ENCODE data around the gene PRR5L. TPM values are rescaled to one million over a fixed set of nuclear protein-coding genes. Genes with fewer than 3 reads are reported as not detected.

Gene PRR5L
- total and polyA plus RNA-seq, 2 experiments from 2014 or later = 3.1 to 8.9 TPM

DNA sequence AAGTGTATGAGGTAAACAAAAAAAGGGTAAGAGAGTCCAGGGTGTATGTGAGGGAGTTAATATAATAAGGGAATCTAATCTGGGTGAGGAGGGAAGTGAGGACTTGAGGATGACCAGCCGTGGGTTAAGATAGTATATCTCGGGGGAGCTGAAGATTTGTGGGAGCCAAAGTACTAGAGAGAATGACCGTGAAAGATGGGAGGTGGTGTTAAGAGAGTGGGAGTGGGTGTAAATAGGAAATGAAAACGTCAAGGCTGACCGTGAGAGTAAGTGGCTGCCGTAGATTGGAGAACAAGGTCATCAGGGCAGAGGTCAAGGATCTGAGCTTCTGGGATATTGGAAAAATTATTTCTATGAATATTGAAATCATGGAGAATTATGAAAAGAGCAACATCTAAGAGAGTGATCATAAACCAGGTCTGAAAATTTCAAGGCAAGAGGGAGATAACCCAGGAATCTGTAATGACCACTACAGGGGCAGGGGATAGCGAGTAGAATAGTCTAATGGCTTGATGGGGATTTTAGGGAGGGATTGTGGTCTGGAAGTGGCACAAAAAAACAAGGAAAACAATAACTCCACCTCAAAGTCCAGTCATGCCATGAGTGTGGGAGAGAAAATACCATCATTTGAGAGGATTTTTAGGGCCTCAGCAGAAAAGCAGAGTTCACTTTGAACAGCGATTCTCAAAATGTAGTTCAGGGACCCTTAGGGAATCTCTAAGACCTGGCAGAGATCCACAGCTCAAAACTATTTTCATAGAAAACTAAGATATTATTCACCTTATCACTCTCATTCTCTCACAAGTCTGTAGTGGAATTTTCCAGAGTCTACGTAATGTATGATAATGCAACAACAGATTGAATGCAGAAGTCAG lies 72.0 kb downstream of the PRR5L start:
- no peaks in the 10 kb centered on the region for H3K79me2 ChIP-seq (replicated peaks; ENCODE audit: insufficient read depth)
- TF ChIP-seq, protein P1, sequence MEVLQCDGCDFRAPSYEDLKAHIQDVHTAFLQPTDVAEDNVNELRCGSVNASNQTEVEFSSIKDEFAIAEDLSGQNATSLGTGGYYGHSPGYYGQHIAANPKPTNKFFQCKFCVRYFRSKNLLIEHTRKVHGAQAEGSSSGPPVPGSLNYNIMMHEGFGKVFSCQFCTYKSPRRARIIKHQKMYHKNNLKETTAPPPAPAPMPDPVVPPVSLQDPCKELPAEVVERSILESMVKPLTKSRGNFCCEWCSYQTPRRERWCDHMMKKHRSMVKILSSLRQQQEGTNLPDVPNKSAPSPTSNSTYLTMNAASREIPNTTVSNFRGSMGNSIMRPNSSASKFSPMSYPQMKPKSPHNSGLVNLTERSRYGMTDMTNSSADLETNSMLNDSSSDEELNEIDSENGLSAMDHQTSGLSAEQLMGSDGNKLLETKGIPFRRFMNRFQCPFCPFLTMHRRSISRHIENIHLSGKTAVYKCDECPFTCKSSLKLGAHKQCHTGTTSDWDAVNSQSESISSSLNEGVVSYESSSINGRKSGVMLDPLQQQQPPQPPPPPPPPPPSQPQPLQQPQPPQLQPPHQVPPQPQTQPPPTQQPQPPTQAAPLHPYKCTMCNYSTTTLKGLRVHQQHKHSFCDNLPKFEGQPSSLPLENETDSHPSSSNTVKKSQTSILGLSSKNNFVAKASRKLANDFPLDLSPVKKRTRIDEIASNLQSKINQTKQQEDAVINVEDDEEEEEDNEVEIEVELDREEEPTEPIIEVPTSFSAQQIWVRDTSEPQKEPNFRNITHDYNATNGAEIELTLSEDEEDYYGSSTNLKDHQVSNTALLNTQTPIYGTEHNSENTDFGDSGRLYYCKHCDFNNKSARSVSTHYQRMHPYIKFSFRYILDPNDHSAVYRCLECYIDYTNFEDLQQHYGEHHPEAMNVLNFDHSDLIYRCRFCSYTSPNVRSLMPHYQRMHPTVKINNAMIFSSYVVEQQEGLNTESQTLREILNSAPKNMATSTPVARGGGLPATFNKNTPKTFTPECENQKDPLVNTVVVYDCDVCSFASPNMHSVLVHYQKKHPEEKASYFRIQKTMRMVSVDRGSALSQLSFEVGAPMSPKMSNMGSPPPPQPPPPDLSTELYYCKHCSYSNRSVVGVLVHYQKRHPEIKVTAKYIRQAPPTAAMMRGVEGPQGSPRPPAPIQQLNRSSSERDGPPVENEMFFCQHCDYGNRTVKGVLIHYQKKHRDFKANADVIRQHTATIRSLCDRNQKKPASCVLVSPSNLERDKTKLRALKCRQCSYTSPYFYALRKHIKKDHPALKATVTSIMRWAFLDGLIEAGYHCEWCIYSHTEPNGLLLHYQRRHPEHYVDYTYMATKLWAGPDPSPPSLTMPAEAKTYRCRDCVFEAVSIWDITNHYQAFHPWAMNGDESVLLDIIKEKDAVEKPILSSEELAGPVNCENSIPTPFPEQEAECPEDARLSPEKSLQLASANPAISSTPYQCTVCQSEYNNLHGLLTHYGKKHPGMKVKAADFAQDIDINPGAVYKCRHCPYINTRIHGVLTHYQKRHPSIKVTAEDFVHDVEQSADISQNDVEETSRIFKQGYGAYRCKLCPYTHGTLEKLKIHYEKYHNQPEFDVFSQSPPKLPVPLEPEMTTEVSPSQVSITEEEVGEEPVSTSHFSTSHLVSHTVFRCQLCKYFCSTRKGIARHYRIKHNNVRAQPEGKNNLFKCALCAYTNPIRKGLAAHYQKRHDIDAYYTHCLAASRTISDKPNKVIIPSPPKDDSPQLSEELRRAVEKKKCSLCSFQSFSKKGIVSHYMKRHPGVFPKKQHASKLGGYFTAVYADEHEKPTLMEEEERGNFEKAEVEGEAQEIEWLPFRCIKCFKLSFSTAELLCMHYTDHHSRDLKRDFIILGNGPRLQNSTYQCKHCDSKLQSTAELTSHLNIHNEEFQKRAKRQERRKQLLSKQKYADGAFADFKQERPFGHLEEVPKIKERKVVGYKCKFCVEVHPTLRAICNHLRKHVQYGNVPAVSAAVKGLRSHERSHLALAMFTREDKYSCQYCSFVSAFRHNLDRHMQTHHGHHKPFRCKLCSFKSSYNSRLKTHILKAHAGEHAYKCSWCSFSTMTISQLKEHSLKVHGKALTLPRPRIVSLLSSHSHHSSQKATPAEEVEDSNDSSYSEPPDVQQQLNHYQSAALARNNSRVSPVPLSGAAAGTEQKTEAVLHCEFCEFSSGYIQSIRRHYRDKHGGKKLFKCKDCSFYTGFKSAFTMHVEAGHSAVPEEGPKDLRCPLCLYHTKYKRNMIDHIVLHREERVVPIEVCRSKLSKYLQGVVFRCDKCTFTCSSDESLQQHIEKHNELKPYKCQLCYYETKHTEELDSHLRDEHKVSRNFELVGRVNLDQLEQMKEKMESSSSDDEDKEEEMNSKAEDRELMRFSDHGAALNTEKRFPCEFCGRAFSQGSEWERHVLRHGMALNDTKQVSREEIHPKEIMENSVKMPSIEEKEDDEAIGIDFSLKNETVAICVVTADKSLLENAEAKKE (CRISPR knock-in tag; IDR thresholded peaks at IDR 0.05) = no peak
- TF ChIP-seq JUNB (IDR thresholded peaks at IDR 0.05; ENCODE audit: unreplicated experiment) = no peak
- no peak for TF ChIP-seq NANOG (IDR thresholded peaks at IDR 0.05; ENCODE audit: borderline replicate concordance)
- no peak for TF ChIP-seq ZNF114 (CRISPR knock-in tag; IDR thresholded peaks at IDR 0.05)
- TF ChIP-seq EZH2 (IDR thresholded peaks at IDR 0.05; ENCODE audit: low read depth, unreplicated experiment) = no peak
- no peaks in the 10 kb centered on the region for H3F3A ChIP-seq (replicated peaks; ENCODE audit: low read depth)
- no peak overlapping the region for H3K27ac ChIP-seq (ENCODE audit: low read depth)
- Mint-ChIP-seq H3K4me1 (peaks cover 13% of the 10 kb centered on the region), H3K36me3 (ENCODE audit: low read depth) (no peaks in the 10 kb centered on the region), H3K9me3 (no peaks in the 10 kb centered on the region), H3K27ac (no peak overlapping the region), H3K27me3 (ENCODE audit: insufficient read depth, low read depth, poor library complexity) (no peaks in the 10 kb centered on the region), H3K4me3 (no peak overlapping the region)
- ATAC-seq = no peak
- no peaks in the 10 kb centered on the region for H3K9me2 ChIP-seq (ENCODE audit: insufficient read depth)
- H4K20me1 ChIP-seq (replicated peaks; ENCODE audit: insufficient read depth) = no peaks in the 10 kb centered on the region
- no peak overlapping the region for H3K4me2 ChIP-seq
- no peaks in the 10 kb centered on the region for H3K36me3 ChIP-seq (ENCODE audit: insufficient read depth)
- H3K27me3 ChIP-seq (ENCODE audit: insufficient read depth) = no peaks in the 10 kb centered on the region
- no peak overlapping the region for H2AFZ ChIP-seq
- no peak overlapping the region for H3K4me3 ChIP-seq
- peaks cover 3% of the 10 kb centered on the region; the same call in 1 of the 2 replicates for H3K4me1 ChIP-seq (ENCODE audit: insufficient read depth)
- no peak for DNase-seq (ENCODE audit: low spot score)

- Histone ChIP-seq H3F3A (replicated peaks; ENCODE audit: low read depth) (no peaks in the 10 kb centered on the region), H2AFZ (no peak overlapping the region), H3K27ac (ENCODE audit: low read depth) (no peak overlapping the region), H3K9me2 (ENCODE audit: insufficient read depth) (no peaks in the 10 kb centered on the region), H4K20me1 (replicated peaks; ENCODE audit: insufficient read depth) (no peaks in the 10 kb centered on the region), H3K4me1 (ENCODE audit: insufficient read depth) (peaks cover 6% of the 10 kb centered on the region), H3K79me2 (replicated peaks; ENCODE audit: insufficient read depth) (no peaks in the 10 kb centered on the region), H3K4me2 (no peak overlapping the region), H3K4me3 (no peak overlapping the region), H3K36me3 (ENCODE audit: insufficient read depth) (no peaks in the 10 kb centered on the region), H3K27me3 (ENCODE audit: insufficient read depth) (peaks cover 27% of the 10 kb centered on the region)
- no peaks in the 10 kb centered on the region for H3K36me3 Mint-ChIP-seq (ENCODE audit: low read depth)
- peaks cover 7% of the 10 kb centered on the region; the same call in 1 of the 3 replicates for H3K4me1 Mint-ChIP-seq
- no peak overlapping the region for H3K4me3 Mint-ChIP-seq
- H3K27ac Mint-ChIP-seq = no peak overlapping the region
- peaks cover 7% of the 10 kb centered on the region for H3K27me3 Mint-ChIP-seq (ENCODE audit: insufficient read depth, low read depth, poor library complexity)
- ATAC-seq (no peak), DNase-seq (ENCODE audit: low spot score) (no peak)
- no peaks in the 10 kb centered on the region for H3K9me3 Mint-ChIP-seq
- no peak for TF ChIP-seq ZNF331 (CRISPR knock-in tag; IDR thresholded peaks at IDR 0.05; ENCODE audit: low read depth)
- TF ChIP-seq JUNB (IDR thresholded peaks at IDR 0.05; ENCODE audit: unreplicated experiment) = no peak
- TF ChIP-seq ZNF114 (CRISPR knock-in tag; IDR thresholded peaks at IDR 0.05) = no peak
- no peak for TF ChIP-seq CREB1 (CRISPR knock-in tag; IDR thresholded peaks at IDR 0.05; ENCODE audit: low read depth)
- TF ChIP-seq CTCF (conservative IDR thresholded peaks at IDR 0.05; ENCODE audit: low read depth in 2 of 2) = no peak
- no peak for TF ChIP-seq STAT1 (IDR thresholded peaks at IDR 0.05; ENCODE audit: unreplicated experiment)
- TF ChIP-seq NANOG (IDR thresholded peaks at IDR 0.05; ENCODE audit: borderline replicate concordance) = no peak
These were observed 75.1 kb downstream of the PRR5L start for GRCh38 chr11:36371181-36371580.

Data from GM23338 (cell line).